Brain microvascular endothelial cell (primary cell): ENCODE measurements around the gene ZRANB2.

Source experiments
- DNase-seq: peaks from one replicate; pipeline ENCODE4 v3.0.0-alpha.2; 2020
- H3K27ac ChIP-seq: fragments of 250-450 bp; sonication (Bioruptor Pico); 2 replicates; pipeline ENCODE4 v1.5.1; 2020; ENCODE audit warnings: mild to moderate bottlenecking, moderate library complexity
- H3K27me3 ChIP-seq: fragments of 250-450 bp; sonication (Bioruptor Pico); replicated peaks from 2 replicates; pipeline ENCODE4 v1.5.1; 2020; ENCODE audit warnings: mild to moderate bottlenecking
- H3K36me3 ChIP-seq: fragments of 250-450 bp; sonication (Bioruptor Pico); replicated peaks from 2 replicates; pipeline ENCODE4 v1.5.1; 2020; ENCODE audit warnings: mild to moderate bottlenecking
- H3K4me3 ChIP-seq: 2 replicates; pipeline ENCODE4 v1.5.1; 2011; ENCODE audit warnings: low read depth, mild to moderate bottlenecking, control low read depth, low read length, moderate library complexity
- CTCF ChIP-seq: IDR thresholded peaks from 2 replicates; pipeline ENCODE4 v1.5.1; 2011; ENCODE audit warnings: low read depth, mild to moderate bottlenecking, moderate library complexity, low read length, control low read depth, inconsistent platforms; ENCODE audit errors: missing control alignments
- in situ Hi-C: cut with HindIII; loops from 2 replicates; pipeline ENCODE4 v1.10.0; 2017; ENCODE audit warnings: low sequenced_read_pairs, low pct_ligation_motif_present

Gene ZRANB2

GRCh38 chr1:71049951-71050598 is 30.8 kb downstream of the ZRANB2 start:
- Histone ChIP-seq H3K27ac (no peak overlapping the region), H3K4me3 (no peak overlapping the region), H3K27me3 (peaks cover 39% of the 10 kb centered on the region), H3K36me3 (no peaks in the 10 kb centered on the region)
- DNase-seq = peak; percentile 60
- peak; percentile 62 for TF ChIP-seq CTCF
- in situ Hi-C loops = loop anchor here (25.0 kb wide), 1 partner anchor 813 kb away; no protein-coding TSS in a partner anchor

- in situ Hi-C loops = no loop called here
- Histone ChIP-seq H3K27ac (no peak within 1 kb of the TSS), H3K4me3 (peak within 1 kb of the TSS; percentile 47), H3K27me3 (peaks cover 40% of the 10 kb centered on the region), H3K36me3 (no peaks in the 10 kb centered on the region)
- no peak for DNase-seq
- TF ChIP-seq CTCF = no peak
Measured at GRCh38 chr1:71047635-71048607, 32.9 kb downstream of the ZRANB2 start, which contains the start of gene PTGER3. Gene PTGER3, minus strand, starts transcription at chr1:71047816. Its CDS starts 239 bp downstream, at chr1:71047577.

GRCh38 chr1:71046891-71047634 is 33.8 kb downstream of the ZRANB2 start:
- peaks cover 40% of the 10 kb centered on the region for H3K27me3 ChIP-seq
- TF ChIP-seq CTCF = no peak
- peak overlapping the region; percentile 47 for H3K4me3 ChIP-seq
- no peak for DNase-seq
- no peaks in the 10 kb centered on the region for H3K36me3 ChIP-seq
- no peak overlapping the region for H3K27ac ChIP-seq
- in situ Hi-C loops = no loop called here

- H3K27ac ChIP-seq = no peak overlapping the region
Measured at GRCh38 chr1:71045463-71046028, 35.3 kb downstream of the ZRANB2 start.

More at GRCh38 chr1:71045463-71046028, 35.3 kb downstream of the ZRANB2 start:
- TF ChIP-seq CTCF = no peak
- Histone ChIP-seq H3K27me3 (peaks cover 40% of the 10 kb centered on the region), H3K36me3 (no peaks in the 10 kb centered on the region), H3K4me3 (no peak overlapping the region)
- DNase-seq = no peak
- in situ Hi-C loops = no loop called here
